NCI-H82 treated with DMSO at 0.1 percent for 48 hours (cell line): ENCODE data around the gene GGT1.
A peak's percentile ranks its signal among the peaks of the same experiment; 100 is the strongest.
"Not testable (repeated sequence)": the region's sequence is repeated elsewhere in the genome, so short reads cannot be mapped to it uniquely, and the experiment has no call there.

ENCODE experiments used
- DNase-seq: peaks from one replicate; lab custom pipeline; 2025; ENCODE audit not compliant: unreplicated experiment; lab: John Stamatoyannopoulos, UW

Gene GGT1

DNA sequence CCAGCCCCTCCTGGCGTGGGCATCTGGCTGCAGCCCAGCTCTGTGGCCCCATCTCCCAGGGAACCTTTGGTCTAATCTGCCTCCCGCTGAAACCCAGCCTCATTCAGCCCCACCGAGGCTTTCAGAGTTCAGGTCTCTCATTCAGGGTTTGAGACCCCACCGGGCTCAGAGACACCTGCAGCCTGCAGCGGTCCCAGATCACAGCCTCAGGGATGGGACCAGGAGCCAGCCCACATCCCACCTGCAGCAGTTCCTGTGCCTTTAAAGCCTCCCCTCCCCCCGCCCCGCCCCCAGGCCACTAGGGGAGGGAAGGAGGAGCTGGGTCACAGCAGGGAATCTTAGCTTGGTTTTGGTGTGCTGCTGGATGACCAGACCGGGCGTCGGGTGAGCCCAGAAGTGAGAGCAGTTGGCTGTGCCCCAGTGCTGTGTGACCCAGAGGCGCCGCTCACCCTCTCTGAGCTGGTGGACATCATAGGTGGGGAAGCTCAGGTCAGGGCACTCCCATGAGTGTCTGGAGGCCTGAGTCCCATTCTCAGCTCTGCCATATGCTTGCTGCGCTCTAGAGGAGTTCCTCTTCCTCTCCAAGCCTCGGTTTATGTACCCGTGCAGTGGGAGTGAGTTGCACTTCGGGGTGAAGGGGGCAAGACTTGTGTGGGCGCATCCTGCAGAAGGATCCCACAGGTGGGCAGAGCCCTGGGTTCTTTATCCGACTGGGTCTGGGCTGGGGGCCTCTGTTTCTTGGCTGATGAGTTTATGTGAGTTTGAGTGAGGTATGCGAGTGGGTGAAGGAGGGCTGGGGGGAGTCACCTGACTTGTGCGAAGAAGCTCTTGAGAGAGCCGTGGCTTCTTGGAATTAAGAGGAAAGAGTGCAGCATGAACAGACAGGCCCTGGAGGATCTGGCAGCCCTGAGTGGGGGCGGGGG lies at the start of gene GGT1:
Gene GGT1, plus strand, starts transcription at position 347 of the 923 bp plus-strand sequence. CDS start 7,889 bp downstream, outside the sequence.
- DNase-seq, result not testable (repeated sequence)

DNA sequence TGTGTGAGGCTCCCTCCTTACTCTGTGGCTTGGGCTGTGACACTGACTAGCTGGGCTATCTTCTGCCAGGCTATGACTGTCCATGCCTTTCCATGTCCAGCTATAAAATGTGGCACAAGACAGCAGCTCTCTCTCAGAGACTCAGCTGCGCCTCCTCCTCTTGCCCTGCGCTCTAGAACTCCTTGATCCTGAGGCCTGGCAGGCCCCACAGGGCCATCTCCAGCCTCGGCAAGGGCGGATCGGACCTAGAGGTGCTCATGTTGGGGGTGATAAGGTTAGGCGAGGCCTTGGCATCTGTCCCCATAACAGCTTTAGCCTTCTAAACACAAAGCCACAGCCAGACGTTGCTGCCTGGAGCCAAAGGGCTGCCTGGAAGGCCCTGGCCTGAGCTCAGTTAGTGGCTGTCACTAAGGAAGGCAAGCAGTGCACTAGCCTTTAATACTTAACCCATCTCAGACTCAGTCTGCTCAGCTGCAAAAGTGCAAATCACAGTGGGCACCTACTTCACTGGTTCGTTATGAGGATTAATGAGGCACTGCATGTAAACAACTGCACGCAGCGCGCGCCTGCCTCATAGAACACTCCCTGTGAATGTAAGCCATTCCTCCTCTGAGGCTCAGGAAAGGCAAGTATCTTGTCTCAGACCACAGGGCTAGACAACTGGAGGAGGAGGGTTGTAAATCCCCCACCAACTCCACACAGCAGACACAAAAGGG lies 49.2 kb upstream of the GGT1 start:
- no peak for DNase-seq

DNA sequence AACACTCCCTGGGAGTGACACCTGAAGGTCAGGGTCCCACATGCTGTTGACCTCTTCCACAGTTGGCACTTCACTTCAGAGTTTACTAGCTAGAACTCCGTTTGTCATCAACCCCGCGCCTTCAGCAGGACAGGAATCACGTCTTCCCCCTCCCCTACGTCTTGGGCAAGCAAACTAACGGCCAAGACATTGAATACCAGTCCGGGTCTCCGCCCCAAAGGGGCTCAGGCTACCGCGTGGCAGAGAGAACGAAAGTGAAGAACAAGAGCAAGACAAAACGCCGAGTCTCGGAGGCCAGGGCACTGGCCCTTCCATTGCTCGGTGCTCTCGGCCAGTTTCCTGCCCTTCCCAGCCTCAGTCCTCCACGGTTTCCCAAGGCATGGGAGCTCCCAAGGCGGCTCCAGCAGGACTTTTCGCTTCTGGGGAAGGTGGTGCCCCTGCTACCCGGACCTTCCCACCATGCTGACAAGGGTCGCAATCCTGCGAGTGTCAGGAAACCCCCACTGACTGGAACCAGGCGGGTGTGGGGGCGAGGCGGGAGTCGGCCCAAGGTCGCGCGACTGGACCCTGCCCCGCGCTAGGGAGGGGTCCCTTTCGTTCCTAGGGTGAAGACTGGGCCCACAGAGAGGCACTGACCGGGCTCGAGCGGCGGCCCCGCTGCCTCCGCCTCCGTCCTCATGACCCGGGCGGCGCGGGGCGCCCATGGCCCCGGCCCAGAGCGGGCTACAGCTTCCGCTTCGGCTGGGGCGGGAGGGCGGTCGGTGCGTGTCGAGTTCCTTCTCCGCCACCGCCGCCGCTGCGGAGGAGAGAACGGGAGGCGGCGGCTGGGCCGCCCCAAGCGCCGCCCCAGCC lies 48.5 kb upstream of the GGT1 start, which contains the start of gene GUCD1:
Gene GUCD1, minus strand, starts transcription at position 826 of the 852 bp plus-strand sequence. Its CDS starts 147 bp downstream, at position 679.
- DNase-seq, result no peak

GRCh38 chr22:24555165-24556039 lies 47.6 kb upstream of the GGT1 start, which contains the start of gene SNRPD3:
Gene SNRPD3 (plus strand): TSS chr22:24555999. CDS start chr22:24557675, 1,676 bp downstream.
- DNase-seq, result peak; percentile 91

DNA sequence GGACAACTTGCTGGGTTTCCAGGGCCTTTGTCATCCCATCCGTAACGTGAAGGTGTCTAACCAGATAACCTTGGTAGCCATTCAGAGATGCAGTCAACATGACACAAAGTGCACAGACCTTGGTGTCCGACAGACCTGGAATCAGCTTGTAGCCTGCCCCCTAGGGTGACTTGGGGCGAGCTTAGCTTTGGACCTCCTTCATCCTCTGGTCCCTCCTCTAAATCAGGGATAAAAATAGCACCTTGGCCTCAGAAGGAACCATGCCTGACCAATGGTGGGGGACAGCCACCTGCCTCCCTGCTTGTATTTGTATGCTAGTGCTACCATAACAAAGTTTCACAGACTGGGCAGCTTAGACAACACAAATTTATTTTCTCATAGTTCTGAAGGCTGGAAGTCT lies 43.5 kb upstream of the GGT1 start:
- DNase-seq, result no peak

GRCh38 chr22:24563246-24563645 lies 39.7 kb upstream of the GGT1 start:
- no peak for DNase-seq

GRCh38 chr22:24564376-24565058 lies 38.5 kb upstream of the GGT1 start:
- no peak for DNase-seq

DNA sequence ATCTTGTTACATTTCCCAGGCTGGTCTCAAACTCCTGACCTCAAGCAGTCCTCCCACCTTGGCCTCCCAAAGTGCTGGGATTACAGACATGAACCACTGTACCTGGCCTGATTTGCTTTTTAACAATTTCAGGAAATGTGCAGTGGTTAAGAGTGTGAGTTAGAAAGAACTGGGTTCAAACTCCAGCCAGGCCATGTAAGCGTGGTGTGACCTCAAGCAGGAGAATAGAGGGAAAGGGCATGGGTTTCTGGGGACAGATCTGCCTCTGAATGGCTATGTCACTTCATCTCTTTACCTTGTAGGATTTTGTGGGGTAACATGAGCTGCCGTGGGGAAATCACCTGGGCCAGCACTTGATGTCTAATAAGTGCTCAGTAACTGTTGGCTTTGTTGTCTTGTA lies 37.9 kb upstream of the GGT1 start:
- DNase-seq, result no peak

DNA sequence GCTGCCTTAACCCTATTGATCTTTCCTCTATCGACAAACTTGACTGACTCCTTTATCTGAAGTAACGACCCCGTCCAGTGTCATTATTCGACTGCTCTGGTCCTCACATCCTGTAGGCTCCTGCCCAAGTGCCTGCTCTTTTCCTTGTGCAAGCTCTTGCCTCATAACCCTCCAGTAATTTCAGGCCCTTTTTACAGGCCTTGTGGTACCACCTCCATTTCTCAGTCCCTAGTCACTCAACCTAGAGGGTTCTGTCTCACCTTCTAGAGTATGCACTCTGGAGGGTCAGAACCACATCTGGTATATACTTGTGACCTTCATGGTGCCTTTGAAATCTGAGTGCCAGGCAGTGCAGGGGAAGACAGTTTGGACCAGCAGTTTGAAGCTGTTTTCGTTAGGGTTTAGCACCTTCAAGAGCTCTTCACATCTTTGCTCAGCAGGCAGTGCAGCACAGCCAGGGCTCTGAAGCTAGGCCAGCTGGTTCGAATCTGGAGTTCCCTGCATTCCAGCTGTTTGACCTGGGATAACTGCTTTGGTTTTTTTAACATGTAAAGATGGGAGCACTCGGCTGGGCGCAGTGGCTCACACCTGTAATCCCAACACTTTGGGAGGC lies 36.0 kb upstream of the GGT1 start:
- DNase-seq, result no peak

GRCh38 chr22:24567668-24568067 lies 35.3 kb upstream of the GGT1 start:
- DNase-seq, result no peak

GRCh38 chr22:24571266-24571665 lies 31.7 kb upstream of the GGT1 start:
- DNase-seq, result no peak

GRCh38 chr22:24576778-24577177 lies 26.2 kb upstream of the GGT1 start:
- no peak for DNase-seq

GRCh38 chr22:24578355-24579257 lies 24.4 kb upstream of the GGT1 start:
- no peak for DNase-seq

DNA sequence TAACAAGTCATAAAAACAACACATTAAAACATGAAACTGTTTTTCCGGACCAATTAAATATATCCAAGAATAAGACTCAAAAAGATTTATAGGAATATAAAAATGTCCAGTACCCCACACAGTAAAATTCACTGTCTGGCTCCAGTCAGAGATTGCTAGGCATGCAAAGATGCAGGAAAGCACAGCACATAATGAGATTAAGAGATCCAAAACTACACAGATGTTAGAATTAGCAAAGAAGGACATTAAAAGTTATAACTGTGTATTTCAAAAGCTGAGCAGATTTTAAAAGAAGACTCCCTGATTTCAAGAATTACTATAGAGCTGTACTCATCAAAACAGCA lies 23.8 kb upstream of the GGT1 start:
- DNase-seq, result no peak

GRCh38 chr22:24580276-24580675 lies 22.7 kb upstream of the GGT1 start:
- DNase-seq, result no peak

DNA sequence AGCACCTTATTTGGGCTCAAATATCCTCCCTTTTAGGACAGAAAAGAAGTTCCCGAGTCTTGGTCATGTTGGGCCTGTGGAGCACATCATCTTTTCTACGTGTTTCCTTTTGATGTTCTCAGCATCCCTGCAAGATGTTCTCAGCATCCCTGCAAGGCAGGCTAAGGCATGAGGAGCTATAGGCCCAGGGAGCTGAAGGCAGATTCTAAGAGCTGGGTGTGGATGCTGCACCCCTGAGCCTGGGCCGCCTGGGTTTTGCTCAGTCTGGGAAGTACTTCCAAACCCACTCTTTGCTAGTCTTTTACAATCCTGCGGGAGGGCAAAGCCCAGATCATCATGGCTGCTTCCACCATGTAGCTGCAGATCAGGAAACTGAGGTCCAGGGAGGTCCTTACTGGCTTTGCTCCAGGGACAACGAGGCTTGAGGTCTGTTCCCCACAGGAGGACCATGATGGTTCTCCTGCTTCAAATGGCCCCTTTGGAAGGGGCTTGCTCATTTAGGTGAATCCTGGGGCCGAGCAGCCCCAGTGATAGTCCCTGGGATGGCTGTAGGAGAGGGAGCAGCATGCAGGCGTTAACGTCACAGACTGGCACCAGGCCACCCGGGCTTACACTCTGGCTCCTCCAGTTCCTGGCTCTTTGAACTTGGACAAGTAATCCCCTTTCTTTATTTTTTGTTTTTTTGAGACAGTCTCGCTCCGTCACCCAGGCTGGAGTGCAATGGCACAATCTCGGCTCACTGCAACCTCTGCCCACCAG lies 20.8 kb upstream of the GGT1 start:
- DNase-seq, result no peak
